Fibroblast of lung (primary cell): ENCODE data around the gene DAAM1. TPM values are rescaled to one million over a fixed set of nuclear protein-coding genes. Genes with fewer than 3 reads are reported as not detected.

Source experiments
- DNase-seq, 2 donors: peaks; one replicate each; pipeline versions ENCODE4 v3.0.0 to v3.0.0-alpha.2; 2010; ENCODE audit warnings: low read depth in 2 of 2
- H2AFZ ChIP-seq: 2 replicates; pipeline ENCODE4 v1.5.1; 2012; ENCODE audit warnings: low read length, control low read depth, inconsistent platforms
- H3K27ac ChIP-seq: 2 replicates; pipeline ENCODE4 v1.5.1; 2011; ENCODE audit warnings: low read length, control low read depth; ENCODE audit not compliant: insufficient read depth
- H3K27me3 ChIP-seq: 2 replicates; pipeline ENCODE4 v1.5.1; 2011; ENCODE audit warnings: mild to moderate bottlenecking, low read length; ENCODE audit not compliant: control insufficient read depth, insufficient read depth
- H3K36me3 ChIP-seq: 2 replicates; pipeline ENCODE4 v1.5.1; 2011; ENCODE audit warnings: low read length; ENCODE audit not compliant: control insufficient read depth, insufficient read depth
- H3K4me1 ChIP-seq: 2 replicates; pipeline ENCODE4 v1.5.1; 2011; ENCODE audit warnings: low read length; ENCODE audit not compliant: control insufficient read depth, insufficient read depth; ENCODE audit errors: extremely low read depth
- H3K4me2 ChIP-seq: 2 replicates; pipeline ENCODE4 v1.5.1; 2011; ENCODE audit warnings: low read length, control low read depth; ENCODE audit not compliant: insufficient read depth; ENCODE audit errors: extremely low read depth
- H3K4me3 ChIP-seq, 4 experiments: fragments of 200-600 bp in 1 of 4; sonication (generic) in 1 of 4; replicated peaks in 1 of 4; 2 replicates each; pipeline ENCODE4 v1.5.1; 2011 to 2016; ENCODE audit warnings: low read length in 4 of 4, low read depth in 3 of 4, mild to moderate bottlenecking in 3 of 4, control low read depth in 2 of 4, inconsistent platforms in 1 of 4, mixed read lengths in 1 of 4; ENCODE audit not compliant: insufficient read depth in 1 of 4; ENCODE audit errors: control extremely low read depth in 1 of 4
- H3K79me2 ChIP-seq: 2 replicates; pipeline ENCODE4 v1.5.1; 2012; ENCODE audit warnings: mild to moderate bottlenecking, low read length, inconsistent platforms; ENCODE audit not compliant: control insufficient read depth, insufficient read depth
- H3K9ac ChIP-seq: 2 replicates; pipeline ENCODE4 v1.5.1; 2011; ENCODE audit warnings: mild to moderate bottlenecking, low read length, control low read depth; ENCODE audit not compliant: insufficient read depth
- H3K9me3 ChIP-seq: 2 replicates; pipeline ENCODE4 v1.5.1; 2012; ENCODE audit warnings: low read depth, low read length; ENCODE audit not compliant: control insufficient read depth, insufficient read depth
- H4K20me1 ChIP-seq: 2 replicates; pipeline ENCODE4 v1.5.1; 2011; ENCODE audit warnings: low read length; ENCODE audit not compliant: control insufficient read depth, insufficient read depth; ENCODE audit errors: extremely low read depth
- EZH2 ChIP-seq: IDR thresholded peaks from 2 replicates; pipeline ENCODE4 v1.5.1; 2012; ENCODE audit warnings: low read length, control low read depth, mild to moderate bottlenecking; ENCODE audit errors: missing control alignments
- polyA plus RNA-seq, 2 donors: library from polyadenylated mRNA; depleted of rRNA in 1 of 2; stranded (reverse) in 1 of 2; unstranded in 1 of 2; fragments of >200 nt; gene quantifications; 2 replicates each; pipeline ENCODE4 v1.2.1, GENCODE V29; 2011 to 2012; ENCODE audit warnings: missing spikeins in 1 of 2
- total RNA-seq: library from RNA; depleted of rRNA; stranded (reverse); fragments of >200 nt; gene quantifications from 2 replicates; pipeline ENCODE4 v1.2.1, GENCODE V29; 2014
- TF ChIP-seq, protein P1 (sequence below), 2 donors: IDR thresholded peaks in 1 of 2; conservative IDR thresholded peaks in 1 of 2; 1 replicate in 1 of 2; 2 replicates in 1 of 2; pipeline ENCODE4 v1.5.1; 2011 to 2012; ENCODE audit warnings: low read length in 2 of 2, control low read depth in 1 of 2, inconsistent platforms in 1 of 2, low read depth in 1 of 2, mild to moderate bottlenecking in 1 of 2

DAAM1 gene
- total and polyA plus RNA-seq, 2 donors (not counting 1 experiment from before 2014, with no cell fraction given): 15.5 to 36.3 TPM

- TF ChIP-seq, protein P1, sequence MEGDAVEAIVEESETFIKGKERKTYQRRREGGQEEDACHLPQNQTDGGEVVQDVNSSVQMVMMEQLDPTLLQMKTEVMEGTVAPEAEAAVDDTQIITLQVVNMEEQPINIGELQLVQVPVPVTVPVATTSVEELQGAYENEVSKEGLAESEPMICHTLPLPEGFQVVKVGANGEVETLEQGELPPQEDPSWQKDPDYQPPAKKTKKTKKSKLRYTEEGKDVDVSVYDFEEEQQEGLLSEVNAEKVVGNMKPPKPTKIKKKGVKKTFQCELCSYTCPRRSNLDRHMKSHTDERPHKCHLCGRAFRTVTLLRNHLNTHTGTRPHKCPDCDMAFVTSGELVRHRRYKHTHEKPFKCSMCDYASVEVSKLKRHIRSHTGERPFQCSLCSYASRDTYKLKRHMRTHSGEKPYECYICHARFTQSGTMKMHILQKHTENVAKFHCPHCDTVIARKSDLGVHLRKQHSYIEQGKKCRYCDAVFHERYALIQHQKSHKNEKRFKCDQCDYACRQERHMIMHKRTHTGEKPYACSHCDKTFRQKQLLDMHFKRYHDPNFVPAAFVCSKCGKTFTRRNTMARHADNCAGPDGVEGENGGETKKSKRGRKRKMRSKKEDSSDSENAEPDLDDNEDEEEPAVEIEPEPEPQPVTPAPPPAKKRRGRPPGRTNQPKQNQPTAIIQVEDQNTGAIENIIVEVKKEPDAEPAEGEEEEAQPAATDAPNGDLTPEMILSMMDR (conservative IDR thresholded peaks at IDR 0.05 in 1 of 2, IDR thresholded peaks at IDR 0.05 in 1 of 2; ENCODE audit: low read depth in 1 of 2, low read length in 2 of 2): no peak
- TF ChIP-seq EZH2: no peak
- no peaks in the 10 kb centered on the region for H3K79me2 ChIP-seq
- H3K4me2 ChIP-seq: no peak overlapping the region
- no peak overlapping the region for H2AFZ ChIP-seq
- H3K4me3 ChIP-seq: no peak overlapping the region
- H3K9me3 ChIP-seq: no peaks in the 10 kb centered on the region
- DNase-seq: peak in 1 of 2 donors; percentile 61
- no peaks in the 10 kb centered on the region for H3K27me3 ChIP-seq
- H3K9ac ChIP-seq: no peak overlapping the region
- H3K36me3 ChIP-seq: no peaks in the 10 kb centered on the region
- peaks cover 3% of the 10 kb centered on the region for H3K4me1 ChIP-seq
- H3K27ac ChIP-seq: no peak overlapping the region
- H4K20me1 ChIP-seq: no peaks in the 10 kb centered on the region
Observed at GRCh38 chr14:59159169-59159568, 29.3 kb upstream of the DAAM1 start.

DNA sequence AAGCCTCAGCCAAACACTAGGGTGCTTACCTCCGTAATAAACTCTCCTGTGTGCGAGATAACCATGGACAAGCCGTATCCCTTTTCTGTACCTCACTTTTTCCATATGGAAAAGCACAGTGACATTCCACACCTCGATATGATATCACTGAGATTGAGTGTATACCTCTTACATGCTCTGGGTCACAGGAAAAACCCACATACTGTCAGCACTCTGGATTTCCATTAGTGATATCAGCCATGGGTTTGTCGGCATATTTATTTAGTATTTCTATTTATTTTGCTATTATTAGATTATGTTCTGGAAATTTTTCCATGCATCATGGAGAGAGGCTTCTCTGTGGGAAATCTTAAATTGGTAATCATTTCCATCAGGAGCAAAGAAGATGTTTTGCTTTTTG is 28.0 kb upstream of the DAAM1 start:
- Histone ChIP-seq H3K79me2 (no peaks in the 10 kb centered on the region), H3K36me3 (no peaks in the 10 kb centered on the region), H3K4me3 (no peak overlapping the region), H4K20me1 (no peaks in the 10 kb centered on the region), H3K9ac (no peak overlapping the region), H3K4me1 (peaks cover 3% of the 10 kb centered on the region), H3K9me3 (no peaks in the 10 kb centered on the region), H3K4me2 (no peak overlapping the region), H3K27me3 (no peaks in the 10 kb centered on the region), H2AFZ (no peak overlapping the region), H3K27ac (no peak overlapping the region)
- TF ChIP-seq EZH2: no peak
- TF ChIP-seq, protein P1 (conservative IDR thresholded peaks at IDR 0.05 in 1 of 2, IDR thresholded peaks at IDR 0.05 in 1 of 2; ENCODE audit: low read depth in 1 of 2, low read length in 2 of 2): no peak
- DNase-seq: no peak

GRCh38 chr14:59161561-59162175 is 26.8 kb upstream of the DAAM1 start:
- H4K20me1 ChIP-seq: no peaks in the 10 kb centered on the region
- peak overlapping the region; percentile 92 for H2AFZ ChIP-seq
- DNase-seq: peak; percentile 88 to 91
- no peaks in the 10 kb centered on the region for H3K27me3 ChIP-seq
- H3K4me1 ChIP-seq: peaks cover 3% of the 10 kb centered on the region
- no peaks in the 10 kb centered on the region for H3K36me3 ChIP-seq
- TF ChIP-seq EZH2: no peak
- TF ChIP-seq, protein P1 (conservative IDR thresholded peaks at IDR 0.05 in 1 of 2, IDR thresholded peaks at IDR 0.05 in 1 of 2; ENCODE audit: low read depth in 1 of 2, low read length in 2 of 2): no peak
- peak overlapping the region; percentile 67 for H3K27ac ChIP-seq
- H3K9ac ChIP-seq: no peak overlapping the region
- H3K4me2 ChIP-seq: peak overlapping the region; percentile 80
- no peaks in the 10 kb centered on the region for H3K9me3 ChIP-seq
- no peaks in the 10 kb centered on the region for H3K79me2 ChIP-seq
- peak overlapping the region in 3 of 4 experiments; percentile 5 to 40 (median 31) for H3K4me3 ChIP-seq
